ENCODE results near the gene TSPAN12.
"Not testable (repeated sequence)": the region's sequence is repeated elsewhere in the genome, so short reads cannot be mapped to it uniquely, and the experiment has no call there.

The TSPAN12 gene

GRCh38 chr7:120857588-120858573, at the start of gene TSPAN12:
TSS of gene TSPAN12 (minus strand) at chr7:120858144. CDS start at chr7:120856763, 1,381 bp downstream.
- DNase-seq (ENCODE audit: low read depth in 2 of 2, low spot score in 1 of 2): no peak

GRCh38 chr7:120898715-120899499, 41.0 kb upstream of the TSPAN12 start:
- no peak for DNase-seq (ENCODE audit: low read depth in 2 of 2, low spot score in 1 of 2)

- DNase-seq (ENCODE audit: low read depth in 2 of 2, low spot score in 1 of 2): not testable (repeated sequence)
Observed at GRCh38 chr7:120895253-120895652, 37.3 kb upstream of the TSPAN12 start.

GRCh38 chr7:120885602-120886001, 27.7 kb upstream of the TSPAN12 start:
- DNase-seq (ENCODE audit: low read depth in 2 of 2, low spot score in 1 of 2): not testable (repeated sequence)

GRCh38 chr7:120877701-120878100, 19.8 kb upstream of the TSPAN12 start:
- no peak for DNase-seq (ENCODE audit: low read depth in 2 of 2, low spot score in 1 of 2)

- no peak for DNase-seq (ENCODE audit: low read depth in 2 of 2, low spot score in 1 of 2)
Observed at GRCh38 chr7:120876922-120877321, 19.0 kb upstream of the TSPAN12 start.

- DNase-seq (ENCODE audit: low read depth in 2 of 2, low spot score in 1 of 2): no peak
Observed at GRCh38 chr7:120874722-120875121, 16.8 kb upstream of the TSPAN12 start.

GRCh38 chr7:120874016-120874415, 16.1 kb upstream of the TSPAN12 start:
- DNase-seq (ENCODE audit: low read depth in 2 of 2, low spot score in 1 of 2): no peak

GRCh38 chr7:120873401-120873800, 15.5 kb upstream of the TSPAN12 start:
- no peak for DNase-seq (ENCODE audit: low read depth in 2 of 2, low spot score in 1 of 2)

GRCh38 chr7:120869700-120870099, 11.8 kb upstream of the TSPAN12 start:
- no peak for DNase-seq (ENCODE audit: low read depth in 2 of 2, low spot score in 1 of 2)

- no peak for DNase-seq (ENCODE audit: low read depth in 2 of 2, low spot score in 1 of 2)
Observed at GRCh38 chr7:120867932-120868331, 10.0 kb upstream of the TSPAN12 start.

GRCh38 chr7:120865191-120865981, 7.4 kb upstream of the TSPAN12 start:
- DNase-seq (ENCODE audit: low read depth in 2 of 2, low spot score in 1 of 2): no peak

GRCh38 chr7:120864141-120864900, 6.4 kb upstream of the TSPAN12 start:
- DNase-seq (ENCODE audit: low read depth in 2 of 2, low spot score in 1 of 2): no peak

- DNase-seq (ENCODE audit: low read depth in 2 of 2, low spot score in 1 of 2): no peak
Observed at GRCh38 chr7:120862987-120863590, 5.1 kb upstream of the TSPAN12 start.

GRCh38 chr7:120860156-120860555, 2.2 kb upstream of the TSPAN12 start:
- DNase-seq (ENCODE audit: low read depth in 2 of 2, low spot score in 1 of 2): no peak

- no peak for DNase-seq (ENCODE audit: low read depth in 2 of 2, low spot score in 1 of 2)
Observed at GRCh38 chr7:120859459-120859858, 1.5 kb upstream of the TSPAN12 start.

GRCh38 chr7:120856621-120857352, 1.2 kb downstream of the TSPAN12 start:
- DNase-seq (ENCODE audit: low read depth in 2 of 2, low spot score in 1 of 2): no peak

GRCh38 chr7:120856198-120856597, 1.7 kb downstream of the TSPAN12 start:
- DNase-seq (ENCODE audit: low read depth in 2 of 2, low spot score in 1 of 2): no peak

- no peak for DNase-seq (ENCODE audit: low read depth in 2 of 2, low spot score in 1 of 2)
Observed at GRCh38 chr7:120852700-120853099, 5.2 kb downstream of the TSPAN12 start.
